Neural progenitor cell (in vitro differentiated cells): ENCODE data around the gene CCDC158. TPM values are rescaled to one million over a fixed set of nuclear protein-coding genes. Genes with fewer than 3 reads are reported as not detected.

Experiments
- DNase-seq: peaks from one replicate; pipeline ENCODE4 v3.0.0-alpha.2; 2016; ENCODE audit warnings: low spot score
- H2AFZ ChIP-seq: fragments of 200-600 bp; sonication (generic); replicated peaks from 2 replicates; pipeline ENCODE4 v1.6.1; 2016; ENCODE audit warnings: antibody characterized with exemption
- H3F3A ChIP-seq: fragments of 200-600 bp; sonication (generic); 2 replicates; pipeline ENCODE4 v1.6.1; 2016; ENCODE audit warnings: antibody characterized with exemption, low read depth
- H3K27ac ChIP-seq: fragments of 200-600 bp; sonication (generic); 2 replicates; pipeline ENCODE4 v1.5.1; 2016; ENCODE audit warnings: mild to moderate bottlenecking
- H3K27me3 ChIP-seq: fragments of 200-600 bp; sonication (generic); 2 replicates; pipeline ENCODE4 v1.6.1; 2016; ENCODE audit warnings: mild to moderate bottlenecking, moderate library complexity
- H3K36me3 ChIP-seq: fragments of 200-600 bp; sonication (generic); 2 replicates; pipeline ENCODE4 v1.5.1; 2016
- H3K4me1 ChIP-seq: fragments of 200-600 bp; sonication (generic); 2 replicates; pipeline ENCODE4 v1.6.1; 2016; ENCODE audit warnings: mixed run types
- H3K4me2 ChIP-seq: fragments of 200-600 bp; sonication (generic); 2 replicates; pipeline ENCODE4 v1.6.1; 2016
- H3K4me3 ChIP-seq: fragments of 200-600 bp; sonication (generic); 2 replicates; pipeline ENCODE4 v1.5.1; 2016
- H3K79me2 ChIP-seq: fragments of 200-600 bp; sonication (generic); 2 replicates; pipeline ENCODE4 v1.6.1; 2016; ENCODE audit warnings: low read depth
- H3K9ac ChIP-seq: fragments of 200-600 bp; sonication (generic); 2 replicates; pipeline ENCODE4 v1.6.1; 2016
- H3K9me3 ChIP-seq: fragments of 200-600 bp; sonication (generic); 2 replicates; pipeline ENCODE4 v1.5.1; 2016; ENCODE audit warnings: low read depth
- H4K20me1 ChIP-seq: fragments of 200-600 bp; sonication (generic); 2 replicates; pipeline ENCODE4 v1.6.1; 2016; ENCODE audit warnings: low read depth
- H3K27ac Mint-ChIP-seq: 3 replicates; pipeline ENCODE4 v1.8.0; 2021; ENCODE audit warnings: mixed read lengths
- H3K27me3 Mint-ChIP-seq: 2 replicates; pipeline ENCODE4 v1.8.0; 2022; ENCODE audit warnings: low read depth, mild to moderate bottlenecking, inconsistent platforms, moderate library complexity, mixed read lengths; ENCODE audit not compliant: insufficient read depth
- H3K36me3 Mint-ChIP-seq: 3 replicates; pipeline ENCODE4 v1.8.0; 2021; ENCODE audit warnings: mixed read lengths
- H3K4me1 Mint-ChIP-seq: 3 replicates; pipeline ENCODE4 v1.8.0; 2021; ENCODE audit warnings: mixed read lengths
- H3K4me3 Mint-ChIP-seq: 3 replicates; pipeline ENCODE4 v1.8.0; 2021; ENCODE audit warnings: mild to moderate bottlenecking, moderate library complexity, mixed read lengths
- H3K9me3 Mint-ChIP-seq: 3 replicates; pipeline ENCODE4 v1.8.0; 2020; ENCODE audit warnings: mixed read lengths
- EZH2 ChIP-seq: fragments of 200-600 bp; sonication (generic); IDR thresholded peaks from 2 replicates; pipeline ENCODE4 v1.6.1; 2017; ENCODE audit warnings: antibody characterized with exemption, mild to moderate bottlenecking, moderate library complexity
- EZH2phosphoT487 ChIP-seq: fragments of 200-600 bp; sonication (generic); IDR thresholded peaks from 2 replicates; pipeline ENCODE4 v1.6.1; 2017; ENCODE audit warnings: antibody characterized with exemption
- total RNA-seq: library from RNA; depleted of rRNA; stranded (reverse); fragments of >200 nt; gene quantifications from 2 replicates; pipeline ENCODE4 v1.2.3, GENCODE V29; 2015; ENCODE audit warnings: low replicate concordance
- TF ChIP-seq, protein P1 (sequence below): fragments of 200-600 bp; sonication (generic); IDR thresholded peaks from 2 replicates; pipeline ENCODE4 v1.5.1; 2017; ENCODE audit warnings: antibody characterized with exemption, mild to moderate bottlenecking

The CCDC158 gene
- total RNA-seq, 1 donor from 2014 or later, result not detected

DNA sequence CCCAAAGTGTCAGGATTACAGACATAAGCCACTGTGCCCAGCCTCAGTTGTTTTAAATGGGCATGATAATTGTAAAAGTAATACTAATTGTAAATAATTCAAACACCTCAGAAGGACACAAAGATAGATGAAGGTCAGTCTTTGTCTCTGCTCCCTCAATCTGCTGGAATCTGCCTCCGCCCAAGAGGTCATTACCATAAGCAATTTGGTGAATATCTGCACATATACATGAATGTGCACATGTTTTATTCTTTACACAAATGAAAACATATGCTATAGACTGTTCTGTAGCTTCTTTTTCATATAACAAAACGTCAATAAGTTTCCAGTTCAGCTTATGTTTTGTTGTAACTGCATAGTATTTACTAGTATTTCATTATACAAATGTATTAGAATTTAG is 107.4 kb downstream of the CCDC158 start:
- no peak overlapping the region for H3K4me2 ChIP-seq
- H3K9me3 Mint-ChIP-seq, result peaks cover 26% of the 10 kb centered on the region
- no peak overlapping the region for H3K4me3 Mint-ChIP-seq
- no peak overlapping the region for H3K27ac ChIP-seq
- no peaks in the 10 kb centered on the region for H3F3A ChIP-seq
- peaks cover 3% of the 10 kb centered on the region for H3K4me1 Mint-ChIP-seq
- H2AFZ ChIP-seq, result no peak overlapping the region
- no peak overlapping the region for H3K27ac Mint-ChIP-seq
- H3K36me3 ChIP-seq, result no peaks in the 10 kb centered on the region
- no peaks in the 10 kb centered on the region for H3K27me3 ChIP-seq
- no peak for DNase-seq
- H4K20me1 ChIP-seq, result no peaks in the 10 kb centered on the region
- H3K4me1 ChIP-seq, result no peaks in the 10 kb centered on the region
- H3K9ac ChIP-seq, result no peak overlapping the region
- peaks cover 6% of the 10 kb centered on the region for H3K9me3 ChIP-seq
- TF ChIP-seq EZH2phosphoT487, result no peak
- TF ChIP-seq, protein P1, sequence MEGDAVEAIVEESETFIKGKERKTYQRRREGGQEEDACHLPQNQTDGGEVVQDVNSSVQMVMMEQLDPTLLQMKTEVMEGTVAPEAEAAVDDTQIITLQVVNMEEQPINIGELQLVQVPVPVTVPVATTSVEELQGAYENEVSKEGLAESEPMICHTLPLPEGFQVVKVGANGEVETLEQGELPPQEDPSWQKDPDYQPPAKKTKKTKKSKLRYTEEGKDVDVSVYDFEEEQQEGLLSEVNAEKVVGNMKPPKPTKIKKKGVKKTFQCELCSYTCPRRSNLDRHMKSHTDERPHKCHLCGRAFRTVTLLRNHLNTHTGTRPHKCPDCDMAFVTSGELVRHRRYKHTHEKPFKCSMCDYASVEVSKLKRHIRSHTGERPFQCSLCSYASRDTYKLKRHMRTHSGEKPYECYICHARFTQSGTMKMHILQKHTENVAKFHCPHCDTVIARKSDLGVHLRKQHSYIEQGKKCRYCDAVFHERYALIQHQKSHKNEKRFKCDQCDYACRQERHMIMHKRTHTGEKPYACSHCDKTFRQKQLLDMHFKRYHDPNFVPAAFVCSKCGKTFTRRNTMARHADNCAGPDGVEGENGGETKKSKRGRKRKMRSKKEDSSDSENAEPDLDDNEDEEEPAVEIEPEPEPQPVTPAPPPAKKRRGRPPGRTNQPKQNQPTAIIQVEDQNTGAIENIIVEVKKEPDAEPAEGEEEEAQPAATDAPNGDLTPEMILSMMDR, result no peak
- no peak for TF ChIP-seq EZH2
- no peak overlapping the region for H3K4me3 ChIP-seq
- H3K27me3 Mint-ChIP-seq, result peaks cover 7% of the 10 kb centered on the region
- peaks cover 6% of the 10 kb centered on the region for H3K36me3 Mint-ChIP-seq
- no peaks in the 10 kb centered on the region for H3K79me2 ChIP-seq

DNA sequence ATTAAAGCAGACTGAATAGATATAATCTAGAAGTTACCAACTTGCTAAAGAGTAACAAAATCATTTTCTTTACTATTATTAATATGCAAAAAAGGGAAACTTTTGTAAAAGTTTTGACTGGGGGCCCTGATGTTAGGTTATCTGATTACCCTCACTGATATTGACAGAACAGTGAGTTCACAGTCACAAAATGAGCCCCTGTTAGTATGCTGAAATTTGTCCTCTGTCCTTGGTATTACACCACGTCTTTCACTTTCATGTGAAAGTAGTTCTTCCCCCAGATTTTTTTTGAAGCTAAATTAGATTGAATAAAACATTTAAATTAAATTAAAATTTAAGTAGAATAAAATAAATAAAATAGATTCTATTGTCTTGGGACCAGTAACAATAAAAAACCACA is 108.5 kb downstream of the CCDC158 start:
- Histone ChIP-seq H2AFZ (no peak overlapping the region), H3K27me3 (no peaks in the 10 kb centered on the region), H3K9me3 (peaks cover under 1% of the 10 kb centered on the region), H3K4me3 (no peak overlapping the region), H3K4me1 (no peaks in the 10 kb centered on the region), H3K79me2 (no peaks in the 10 kb centered on the region), H3K27ac (no peak overlapping the region), H3K9ac (no peak overlapping the region), H3K4me2 (no peak overlapping the region), H4K20me1 (no peaks in the 10 kb centered on the region), H3K36me3 (no peaks in the 10 kb centered on the region), H3F3A (peaks cover 2% of the 10 kb centered on the region)
- Mint-ChIP-seq H3K36me3 (peaks cover 6% of the 10 kb centered on the region), H3K27ac (no peak overlapping the region), H3K4me1 (peaks cover 4% of the 10 kb centered on the region), H3K27me3 (peaks cover 10% of the 10 kb centered on the region), H3K9me3 (peaks cover 16% of the 10 kb centered on the region), H3K4me3 (no peak overlapping the region)
- DNase-seq, result no peak
- TF ChIP-seq, protein P1, result no peak
- TF ChIP-seq EZH2, result no peak
- no peak for TF ChIP-seq EZH2phosphoT487

DNA sequence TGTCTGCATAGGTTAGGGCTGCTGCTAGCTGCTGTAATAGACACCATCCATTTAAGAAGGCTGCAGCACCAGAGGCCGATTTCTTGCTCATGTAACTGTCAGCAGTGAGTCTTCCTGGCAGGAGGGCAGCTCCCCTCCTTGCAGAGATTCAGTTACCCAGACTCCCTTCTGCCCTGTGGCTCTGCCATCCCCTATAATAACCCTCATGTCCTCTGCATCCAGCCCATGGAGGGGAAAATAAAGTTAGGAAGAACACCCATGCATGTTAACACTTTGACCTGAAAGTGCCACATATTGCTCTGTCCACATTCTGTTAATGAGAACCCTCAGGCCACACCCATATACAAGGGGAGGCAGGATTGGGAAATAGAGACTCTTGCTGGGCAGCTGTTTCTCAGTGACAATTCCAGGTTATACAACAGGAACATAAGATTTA is 109.0 kb downstream of the CCDC158 start:
- DNase-seq, result no peak
- Histone ChIP-seq H3K27ac (no peak overlapping the region), H3K4me1 (no peaks in the 10 kb centered on the region), H3K4me2 (no peak overlapping the region), H3K4me3 (no peak overlapping the region), H4K20me1 (no peaks in the 10 kb centered on the region), H3F3A (peaks cover 7% of the 10 kb centered on the region), H3K27me3 (no peaks in the 10 kb centered on the region), H3K9ac (no peak overlapping the region), H3K36me3 (no peaks in the 10 kb centered on the region), H2AFZ (no peak overlapping the region), H3K79me2 (no peaks in the 10 kb centered on the region), H3K9me3 (no peaks in the 10 kb centered on the region)
- no peak overlapping the region for H3K4me3 Mint-ChIP-seq
- H3K9me3 Mint-ChIP-seq, result peaks cover 12% of the 10 kb centered on the region
- peaks cover 12% of the 10 kb centered on the region for H3K27me3 Mint-ChIP-seq
- peaks cover 6% of the 10 kb centered on the region for H3K4me1 Mint-ChIP-seq
- H3K27ac Mint-ChIP-seq, result no peak overlapping the region
- peaks cover 6% of the 10 kb centered on the region for H3K36me3 Mint-ChIP-seq
- TF ChIP-seq, protein P1, result no peak
